ENCODE measurements around the gene E2F6. TPM values are rescaled to one million over a fixed set of nuclear protein-coding genes. Genes with fewer than 3 reads are reported as not detected.

Gene E2F6
- total and polyA plus RNA-seq, 2 donors (not counting 3 experiments of a cell fraction or from before 2014, with no cell fraction given), result 7.9 to 15.7 TPM

- no peaks in the 10 kb centered on the region for H4K20me1 ChIP-seq (replicated peaks; ENCODE audit: control insufficient read depth, extremely low read depth, insufficient read depth, low read length)
- DNase-seq (ENCODE audit: low read depth, low spot score) (no peak), FAIRE-seq (no peak)
- no peak overlapping the region for H2AFZ ChIP-seq (ENCODE audit: low read depth, low read length)
- ChIA-PET POLR2A (no interaction called here), CTCF (interaction anchor here (1.5 kb wide), 1 partner anchor 12 kb away, joined by 5 read pairs; no protein-coding TSS in a partner anchor)
- no peaks in the 10 kb centered on the region for H3K79me2 ChIP-seq (ENCODE audit: control insufficient read depth, insufficient read depth, low read length)
- dilution Hi-C loops (cut with MboI; ENCODE audit: extremely low pct_ligation_motif_present, low sequenced_read_pairs), result no loop called here
- intact Hi-C loops (cut with micrococcal nuclease), result no loop called here
- no peaks in the 10 kb centered on the region for H3K9me3 ChIP-seq (replicated peaks; ENCODE audit: control insufficient read depth, insufficient read depth, low read length)
- H3K36me3 ChIP-seq (ENCODE audit: control insufficient read depth in 2 of 2, extremely low read depth in 1 of 2, insufficient read depth in 2 of 2, low read length in 2 of 2), result no peaks in the 10 kb centered on the region
- no peak overlapping the region for H3K9ac ChIP-seq (replicated peaks; ENCODE audit: extremely low read depth, insufficient read depth, low read length)
- H3K4me1 ChIP-seq (ENCODE audit: control insufficient read depth, extremely low read depth, insufficient read depth, low read length), result peaks cover 6% of the 10 kb centered on the region
- BruUV-seq (replicated peaks), result no TSS peak
- H3K27ac ChIP-seq (ENCODE audit: insufficient read depth, low read depth, low read length), result no peak overlapping the region
- H3K4me3 ChIP-seq (replicated peaks in 1 of 3; ENCODE audit: insufficient read depth in 1 of 3, low read depth in 1 of 3, low read length in 3 of 3), result no peak overlapping the region
- TF ChIP-seq CTCF (IDR thresholded peaks at IDR 0.05; ENCODE audit: extremely low read depth in 1 of 2, insufficient read depth in 1 of 2, low read depth in 1 of 2, low read length in 2 of 2) (no peak), POLR2A (IDR thresholded peaks at IDR 0.05; ENCODE audit: low read depth, low read length) (no peak), MYC (IDR thresholded peaks at IDR 0.05; ENCODE audit: low read depth, low read length) (no peak), POLR2AphosphoS5 (IDR thresholded peaks at IDR 0.05; ENCODE audit: insufficient read depth, low read depth, low read length) (no peak), FOS (IDR thresholded peaks at IDR 0.05; ENCODE audit: borderline replicate concordance, insufficient read depth, low read length) (no peak), EZH2 (IDR thresholded peaks at IDR 0.05; ENCODE audit: borderline replicate concordance, low read depth, low read length, severe bottlenecking) (no peak), JUN (IDR thresholded peaks at IDR 0.05; ENCODE audit: borderline replicate concordance, insufficient read depth, insufficient read length, low read depth) (no peak)
- H3K4me2 ChIP-seq (ENCODE audit: insufficient read depth, low read length), result no peak overlapping the region
- H3K9me1 ChIP-seq (replicated peaks; ENCODE audit: control insufficient read depth, extremely low read depth, insufficient read depth, low read length), result no peaks in the 10 kb centered on the region
- peaks cover 0 to 5% of the 10 kb centered on the region in 2 experiments for H3K27me3 ChIP-seq (ENCODE audit: control insufficient read depth in 2 of 2, insufficient read depth in 2 of 2, low read length in 2 of 2)
Observed at GRCh38 chr2:11399438-11399762, 66.6 kb downstream of the E2F6 start.
